Measurements from ENCODE around the gene SH3PXD2A. TPM values are rescaled to one million over a fixed set of nuclear protein-coding genes. Genes with fewer than 3 reads are reported as not detected.

SH3PXD2A gene
- total and polyA plus RNA-seq, 9 of the 15 experiments (the other 6 are each of a cell fraction or from before 2014, with no cell fraction given) = 0.41 to 9.3 (median 2.5) TPM

- ChIA-PET CTCF (ENCODE audit: low intra/inter-chr PET ratio) (no interaction called here), POLR2A (interaction anchor here (1.3 kb wide), 1 partner anchor 9 kb away, joined by 3 read pairs; no protein-coding TSS in a partner anchor)
- DNase-seq (ENCODE audit: extremely low read depth in 1 of 4, low spot score in 3 of 4) (no peak), FAIRE-seq (no peak), ATAC-seq (no peak)
- Histone ChIP-seq H3K4me1 (replicated peaks in 1 of 2; ENCODE audit: control insufficient read depth in 2 of 2, insufficient read depth in 2 of 2, low read length in 2 of 2) (no peaks in the 10 kb centered on the region), H3K79me2 (ENCODE audit: control insufficient read depth, insufficient read depth, low read length) (no peaks in the 10 kb centered on the region), H3K9me1 (ENCODE audit: control insufficient read depth, insufficient read depth, low read length) (no peaks in the 10 kb centered on the region), H3K4me3 (no peak overlapping the region), H3K9me3 (replicated peaks; ENCODE audit: control insufficient read depth, insufficient read depth, low read depth, low read length) (no peaks in the 10 kb centered on the region), H2AFZ (ENCODE audit: low read depth, low read length) (no peak overlapping the region), H3K9ac (ENCODE audit: insufficient read depth in 1 of 2, low read depth in 2 of 2, low read length in 2 of 2) (no peak overlapping the region), H3K27me3 (ENCODE audit: control insufficient read depth in 2 of 2, insufficient read depth in 2 of 2, low read length in 2 of 2) (peaks cover 7 to 67% of the 10 kb centered on the region in 2 experiments; a peak in 4 of 5 replicates), H4K20me1 (replicated peaks; ENCODE audit: control insufficient read depth, insufficient read depth, low read length) (no peaks in the 10 kb centered on the region), H3K4me2 (ENCODE audit: insufficient read depth, low read length) (no peak overlapping the region), H3K27ac (ENCODE audit: extremely low read depth, low read depth, low read length) (no peak overlapping the region), H3K36me3 (ENCODE audit: control insufficient read depth, insufficient read depth, low read length) (no peaks in the 10 kb centered on the region)
- 0% methylated on average over 9 of the region's 14 CpGs for WGBS (ENCODE audit: insufficient coverage, low coverage, missing lambda C conversion rate)
- intact Hi-C loops (cut with micrococcal nuclease) = no loop called here
- in situ Hi-C loops (cut with MboI) = no loop called here
- BruUV-seq (replicated peaks) = no TSS peak
- no peak for TF ChIP-seq SMAD4 (CRISPR knock-in tag; conservative IDR thresholded peaks at IDR 0.05)
- no peak for TF ChIP-seq KDM5B (IDR thresholded peaks at IDR 0.05; ENCODE audit: insufficient replicate concordance, low read depth, low read length)
- no peak for TF ChIP-seq U2AF1 (optimal IDR thresholded peaks at IDR 0.05; ENCODE audit: low read depth, low read length)
- TF ChIP-seq EZH2 (IDR thresholded peaks at IDR 0.05; ENCODE audit: borderline replicate concordance, low read depth, low read length) = no peak
- TF ChIP-seq, protein P1, sequence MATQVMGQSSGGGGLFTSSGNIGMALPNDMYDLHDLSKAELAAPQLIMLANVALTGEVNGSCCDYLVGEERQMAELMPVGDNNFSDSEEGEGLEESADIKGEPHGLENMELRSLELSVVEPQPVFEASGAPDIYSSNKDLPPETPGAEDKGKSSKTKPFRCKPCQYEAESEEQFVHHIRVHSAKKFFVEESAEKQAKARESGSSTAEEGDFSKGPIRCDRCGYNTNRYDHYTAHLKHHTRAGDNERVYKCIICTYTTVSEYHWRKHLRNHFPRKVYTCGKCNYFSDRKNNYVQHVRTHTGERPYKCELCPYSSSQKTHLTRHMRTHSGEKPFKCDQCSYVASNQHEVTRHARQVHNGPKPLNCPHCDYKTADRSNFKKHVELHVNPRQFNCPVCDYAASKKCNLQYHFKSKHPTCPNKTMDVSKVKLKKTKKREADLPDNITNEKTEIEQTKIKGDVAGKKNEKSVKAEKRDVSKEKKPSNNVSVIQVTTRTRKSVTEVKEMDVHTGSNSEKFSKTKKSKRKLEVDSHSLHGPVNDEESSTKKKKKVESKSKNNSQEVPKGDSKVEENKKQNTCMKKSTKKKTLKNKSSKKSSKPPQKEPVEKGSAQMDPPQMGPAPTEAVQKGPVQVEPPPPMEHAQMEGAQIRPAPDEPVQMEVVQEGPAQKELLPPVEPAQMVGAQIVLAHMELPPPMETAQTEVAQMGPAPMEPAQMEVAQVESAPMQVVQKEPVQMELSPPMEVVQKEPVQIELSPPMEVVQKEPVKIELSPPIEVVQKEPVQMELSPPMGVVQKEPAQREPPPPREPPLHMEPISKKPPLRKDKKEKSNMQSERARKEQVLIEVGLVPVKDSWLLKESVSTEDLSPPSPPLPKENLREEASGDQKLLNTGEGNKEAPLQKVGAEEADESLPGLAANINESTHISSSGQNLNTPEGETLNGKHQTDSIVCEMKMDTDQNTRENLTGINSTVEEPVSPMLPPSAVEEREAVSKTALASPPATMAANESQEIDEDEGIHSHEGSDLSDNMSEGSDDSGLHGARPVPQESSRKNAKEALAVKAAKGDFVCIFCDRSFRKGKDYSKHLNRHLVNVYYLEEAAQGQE (IDR thresholded peaks at IDR 0.05; ENCODE audit: borderline replicate concordance) = no peak
- TF ChIP-seq, protein P1 (CRISPR knock-in tag; IDR thresholded peaks at IDR 0.05; ENCODE audit: low read depth) = no peak
- TF ChIP-seq, protein P2, sequence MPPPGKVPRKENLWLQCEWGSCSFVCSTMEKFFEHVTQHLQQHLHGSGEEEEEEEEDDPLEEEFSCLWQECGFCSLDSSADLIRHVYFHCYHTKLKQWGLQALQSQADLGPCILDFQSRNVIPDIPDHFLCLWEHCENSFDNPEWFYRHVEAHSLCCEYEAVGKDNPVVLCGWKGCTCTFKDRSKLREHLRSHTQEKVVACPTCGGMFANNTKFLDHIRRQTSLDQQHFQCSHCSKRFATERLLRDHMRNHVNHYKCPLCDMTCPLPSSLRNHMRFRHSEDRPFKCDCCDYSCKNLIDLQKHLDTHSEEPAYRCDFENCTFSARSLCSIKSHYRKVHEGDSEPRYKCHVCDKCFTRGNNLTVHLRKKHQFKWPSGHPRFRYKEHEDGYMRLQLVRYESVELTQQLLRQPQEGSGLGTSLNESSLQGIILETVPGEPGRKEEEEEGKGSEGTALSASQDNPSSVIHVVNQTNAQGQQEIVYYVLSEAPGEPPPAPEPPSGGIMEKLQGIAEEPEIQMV (tag; conservative IDR thresholded peaks at IDR 0.05; ENCODE audit: low read depth) = no peak
- TF ChIP-seq KLF1 (tag; IDR thresholded peaks at IDR 0.05) = no peak
- no peak for TF ChIP-seq ZNF280A (IDR thresholded peaks at IDR 0.05; ENCODE audit: low read depth, partially characterized antibody)
- no peak for TF ChIP-seq MTA2 (IDR thresholded peaks at IDR 0.05; ENCODE audit: low read depth)
- TF ChIP-seq CBX1 (IDR thresholded peaks at IDR 0.05; ENCODE audit: low read depth) = no peak
These were observed 117.5 kb downstream of the SH3PXD2A start for GRCh38 chr10:103737735-103738367.

All from K562 (cell line).